HG03196 (cell line): Measurements from ENCODE around the gene METTL8.
"Not testable (repeated sequence)": the region's sequence is repeated elsewhere in the genome, so short reads cannot be mapped to it uniquely, and the experiment has no call there.

ENCODE experiments used
- ATAC-seq: cut with Tn5 transposase; IDR thresholded peaks from one replicate; pipeline ENCODE4 v1.9.1; 2021; ENCODE audit not compliant: unreplicated experiment

The METTL8 gene

GRCh38 chr2:171430516-171431410 lies 3.0 kb downstream of the METTL8 start:
- no peak for ATAC-seq

- ATAC-seq = not testable (repeated sequence)
These were observed 10.9 kb downstream of the METTL8 start for GRCh38 chr2:171422710-171423495.

DNA sequence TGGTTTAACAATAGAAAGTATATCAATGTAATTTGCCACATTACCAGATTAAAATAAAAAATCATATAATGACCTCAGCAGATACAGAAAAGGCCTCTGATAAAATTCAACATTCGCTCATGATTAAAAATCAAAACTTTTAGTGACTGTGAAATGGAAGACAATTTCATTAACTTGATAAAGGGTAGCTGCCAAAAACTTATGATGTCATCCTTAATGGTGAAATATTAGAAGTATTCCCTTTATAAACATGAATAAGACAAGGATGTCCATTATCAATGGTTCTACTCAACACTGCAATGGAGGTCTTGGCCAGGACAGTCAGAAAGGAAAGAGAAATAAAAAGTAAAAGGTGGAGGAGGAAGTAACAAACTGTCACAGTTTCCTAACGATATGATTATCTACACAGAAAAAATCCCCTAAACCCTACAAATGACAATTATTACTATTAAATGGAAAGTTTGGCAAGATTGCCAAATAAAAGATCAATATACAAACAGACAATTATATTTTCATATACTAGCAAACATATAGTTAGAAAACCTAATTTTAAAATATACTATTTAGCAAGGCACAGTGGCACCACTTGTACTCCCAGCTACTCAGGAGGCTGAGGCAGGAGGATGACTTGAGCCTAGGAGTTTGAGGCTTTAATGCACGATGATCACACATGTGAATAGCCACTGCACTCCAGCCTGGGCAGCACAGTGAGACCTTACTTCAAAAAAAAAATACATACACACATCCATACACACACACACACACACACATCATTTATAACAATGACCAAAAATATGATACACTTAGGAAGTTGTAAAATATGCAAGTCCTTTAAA lies 12.8 kb downstream of the METTL8 start:
- ATAC-seq = no peak

DNA sequence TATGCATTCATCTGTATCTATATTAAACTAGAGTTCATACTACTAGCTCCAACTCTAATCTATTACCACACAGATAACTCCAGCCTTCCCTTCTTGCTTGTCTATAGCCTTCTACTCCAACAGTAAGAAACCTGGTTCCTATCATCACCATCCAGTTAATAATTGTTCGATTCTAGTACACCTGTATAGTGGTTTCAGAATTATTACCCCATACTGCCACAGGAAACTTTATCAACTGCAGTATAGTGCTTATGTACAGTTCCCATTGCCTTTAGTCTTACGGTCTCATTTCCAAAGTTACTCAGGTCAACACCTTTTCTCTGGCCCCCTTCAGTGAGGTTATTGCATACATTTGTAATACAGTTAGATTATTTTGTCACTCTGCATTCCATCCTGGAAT lies 14.5 kb downstream of the METTL8 start:
- ATAC-seq = no peak

GRCh38 chr2:171416009-171416926 lies 17.5 kb downstream of the METTL8 start:
- peak; percentile 85 for ATAC-seq

DNA sequence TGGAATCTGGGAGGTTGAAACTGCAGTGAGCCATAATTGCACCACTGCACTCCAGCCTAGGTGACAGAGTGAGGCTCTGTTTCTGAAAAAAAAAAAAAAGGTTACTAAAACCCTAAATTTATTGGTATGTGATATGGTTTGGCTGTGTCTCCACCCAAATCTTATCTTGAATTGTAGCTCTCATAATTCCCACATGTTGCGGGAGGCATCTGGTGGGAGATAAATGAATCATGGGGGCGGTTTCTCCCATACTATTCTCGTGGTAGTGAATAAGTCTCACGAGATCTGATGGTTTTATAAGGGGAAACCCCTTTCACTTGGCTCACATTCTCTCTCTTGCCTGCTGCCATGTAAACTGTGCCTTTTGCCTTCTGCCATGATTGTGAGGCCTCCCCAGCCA lies 19.1 kb downstream of the METTL8 start:
- ATAC-seq = not testable (repeated sequence)

DNA sequence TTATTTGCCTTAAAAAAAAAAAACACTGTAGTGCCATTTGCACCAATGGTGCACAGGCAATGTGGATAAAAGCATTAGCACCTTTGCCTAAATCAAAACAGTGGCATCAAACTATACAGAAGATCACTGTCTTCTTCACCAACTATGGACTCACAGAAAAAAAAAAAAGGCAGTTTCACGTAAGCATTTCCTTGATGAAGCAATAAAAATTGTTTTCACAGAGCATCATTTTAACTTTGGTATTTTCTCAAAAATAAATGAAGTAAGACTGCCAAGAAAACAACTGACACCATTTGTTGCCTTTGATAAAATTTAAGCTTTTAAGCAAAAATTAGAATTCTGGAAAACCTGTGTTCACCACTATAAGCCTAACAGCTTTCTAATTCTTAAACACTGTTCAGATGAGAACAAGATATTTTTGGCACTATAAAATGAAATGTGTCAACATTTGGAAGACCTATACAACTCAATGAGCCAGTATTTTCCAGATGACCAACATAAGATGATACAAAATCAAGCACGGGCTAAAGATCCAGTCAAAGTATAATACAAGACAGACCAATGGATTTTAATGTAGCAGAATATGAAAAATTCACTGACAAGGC lies 21.1 kb downstream of the METTL8 start:
- no peak for ATAC-seq

GRCh38 chr2:171411791-171412483 lies 21.9 kb downstream of the METTL8 start:
- no peak for ATAC-seq

- ATAC-seq = no peak
These were observed 22.6 kb downstream of the METTL8 start for GRCh38 chr2:171411214-171411613.

DNA sequence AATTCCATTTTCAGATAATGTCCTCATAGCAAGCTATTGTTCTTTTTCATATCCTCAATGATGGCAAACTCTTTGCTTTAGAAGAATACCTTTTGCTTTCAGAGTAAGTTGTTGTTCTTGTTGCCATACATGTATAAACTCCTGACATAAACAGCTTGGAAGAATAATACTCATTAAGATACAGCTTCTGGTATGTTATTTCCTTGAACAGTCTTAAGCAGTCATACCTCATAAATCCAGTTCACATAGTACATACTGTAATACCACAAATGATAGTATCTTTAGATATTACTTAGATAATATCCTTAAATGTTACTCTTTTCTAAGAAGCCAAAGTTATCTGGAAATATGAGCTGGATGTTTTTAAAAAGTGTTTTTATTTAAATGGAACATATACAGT lies 23.2 kb downstream of the METTL8 start:
- ATAC-seq = no peak

- no peak for ATAC-seq
These were observed 23.7 kb downstream of the METTL8 start for GRCh38 chr2:171410101-171410500.

DNA sequence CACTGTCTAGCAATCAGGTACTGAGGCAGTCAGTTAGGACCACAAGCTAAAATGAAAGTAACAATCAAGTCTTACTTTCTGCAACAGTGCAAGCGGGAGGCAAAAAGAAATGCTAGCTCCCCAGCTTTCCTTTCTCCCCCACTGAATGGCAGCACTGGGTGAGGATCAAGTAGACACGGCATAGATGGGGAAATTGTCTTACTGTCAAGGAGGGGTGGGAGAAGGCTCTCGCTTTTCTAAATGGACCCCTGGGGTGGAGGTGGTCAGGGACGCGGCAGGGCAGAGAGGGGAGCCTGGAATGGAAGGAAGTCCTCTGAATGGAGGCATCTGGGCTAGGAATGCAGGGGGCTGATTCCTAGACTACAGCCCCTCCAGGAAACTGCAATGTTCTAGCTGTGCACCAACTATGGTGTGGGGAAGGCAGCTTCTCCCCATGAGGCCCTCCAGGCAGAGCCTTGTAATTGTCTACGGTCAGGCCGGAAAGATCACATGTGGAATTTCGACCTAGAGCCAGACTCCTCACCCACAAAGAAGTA lies 24.3 kb downstream of the METTL8 start:
- ATAC-seq = no peak

- ATAC-seq = no peak
These were observed 26.1 kb downstream of the METTL8 start for GRCh38 chr2:171407676-171408044.

DNA sequence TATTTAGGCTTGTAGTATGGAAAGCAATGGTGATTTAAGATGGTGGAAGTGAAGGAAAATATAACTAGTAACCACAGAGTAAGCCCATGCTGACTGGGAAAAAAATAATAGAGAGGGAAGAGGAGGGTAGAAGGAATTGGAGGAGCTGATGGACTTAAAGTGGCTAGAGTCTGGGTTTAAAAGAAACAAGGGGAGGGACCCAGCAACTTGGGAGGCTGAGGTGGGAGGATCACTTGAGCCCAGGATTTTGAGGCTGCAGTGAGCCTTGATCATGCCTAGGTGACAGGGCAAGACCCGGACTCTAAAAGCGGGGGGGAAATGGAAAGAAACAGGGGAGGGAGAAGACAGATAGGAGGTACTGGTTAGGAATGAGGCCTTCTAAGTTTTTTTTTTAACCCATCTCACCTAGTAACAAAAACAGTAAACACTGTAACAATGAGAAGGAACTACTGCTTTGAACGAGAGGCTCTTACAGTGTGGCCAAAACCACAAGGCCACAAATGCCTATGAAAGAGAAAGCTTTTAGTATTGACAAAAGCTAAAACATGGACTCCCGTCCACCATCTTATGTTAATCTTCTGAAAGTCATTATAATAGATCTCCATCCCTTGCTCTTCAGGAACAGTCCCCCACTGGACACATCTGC lies 26.6 kb downstream of the METTL8 start:
- peak; percentile 51 for ATAC-seq

DNA sequence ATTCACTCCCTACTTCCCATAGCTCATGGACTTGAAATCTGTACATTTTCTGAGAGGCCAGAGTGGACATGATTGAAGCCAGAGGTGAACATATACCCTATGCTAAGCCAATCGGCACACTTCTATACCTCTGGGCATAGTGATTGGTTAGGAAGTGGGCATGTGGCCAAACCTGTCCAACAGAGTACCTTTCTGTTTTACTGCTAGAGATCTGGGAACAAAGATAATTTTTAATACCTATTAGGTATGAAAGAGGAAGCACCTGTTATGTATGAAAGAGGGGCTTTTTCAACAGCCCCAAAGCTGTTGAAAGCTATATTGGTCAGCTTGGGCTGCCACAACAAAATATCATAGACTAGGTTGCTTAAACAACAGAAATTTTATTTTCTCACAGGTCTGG lies 27.7 kb downstream of the METTL8 start:
- ATAC-seq = peak; percentile 51

GRCh38 chr2:171405546-171405945 lies 28.2 kb downstream of the METTL8 start:
- no peak for ATAC-seq

- ATAC-seq = no peak
These were observed 29.1 kb downstream of the METTL8 start for GRCh38 chr2:171404719-171405118.

- ATAC-seq = no peak
These were observed 29.5 kb downstream of the METTL8 start for GRCh38 chr2:171404261-171404660.
